GM18861 (cell line): ENCODE data around the gene TMOD1.
"Not testable (repeated sequence)": the region's sequence is repeated elsewhere in the genome, so short reads cannot be mapped to it uniquely, and the experiment has no call there.

Experiments
- ATAC-seq: cut with Tn5 transposase; IDR thresholded peaks from one replicate; pipeline ENCODE4 v1.9.1; 2021; ENCODE audit not compliant: unreplicated experiment

The TMOD1 gene

GRCh38 chr9:97591535-97591934, 90.1 kb downstream of the TMOD1 start:
- ATAC-seq = no peak

- no peak for ATAC-seq
These were observed 90.7 kb downstream of the TMOD1 start for GRCh38 chr9:97592126-97592525.

- ATAC-seq = no peak
These were observed 92.5 kb downstream of the TMOD1 start for GRCh38 chr9:97593960-97594359.

- ATAC-seq = no peak
These were observed 93.0 kb downstream of the TMOD1 start for GRCh38 chr9:97594381-97594921.

- ATAC-seq = no peak
These were observed 95.4 kb downstream of the TMOD1 start for GRCh38 chr9:97596906-97597305.

- peak; percentile 87 for ATAC-seq
These were observed 97.2 kb downstream of the TMOD1 start for GRCh38 chr9:97598461-97599288.

GRCh38 chr9:97599314-97599846, 97.9 kb downstream of the TMOD1 start:
- no peak for ATAC-seq

- ATAC-seq = no peak
These were observed 99.2 kb downstream of the TMOD1 start for GRCh38 chr9:97600531-97601227.

- ATAC-seq = no peak
These were observed 99.9 kb downstream of the TMOD1 start for GRCh38 chr9:97601228-97601898.

- ATAC-seq = no peak
These were observed 101.0 kb downstream of the TMOD1 start for GRCh38 chr9:97602430-97602829.

GRCh38 chr9:97604901-97605645, 103.6 kb downstream of the TMOD1 start:
- ATAC-seq = no peak

- ATAC-seq = no peak
These were observed 114.1 kb downstream of the TMOD1 start for GRCh38 chr9:97615439-97616072.

GRCh38 chr9:97617939-97618416, 116.5 kb downstream of the TMOD1 start:
- no peak for ATAC-seq

GRCh38 chr9:97620063-97620462, 118.6 kb downstream of the TMOD1 start:
- not testable (repeated sequence) for ATAC-seq

- ATAC-seq = not testable (repeated sequence)
These were observed 121.0 kb downstream of the TMOD1 start for GRCh38 chr9:97622483-97622882.

GRCh38 chr9:97623946-97624345, 122.5 kb downstream of the TMOD1 start:
- no peak for ATAC-seq

- ATAC-seq = no peak
These were observed 124.2 kb downstream of the TMOD1 start for GRCh38 chr9:97625620-97626019.

GRCh38 chr9:97627624-97628023, 126.2 kb downstream of the TMOD1 start:
- no peak for ATAC-seq

GRCh38 chr9:97628668-97629067, 127.2 kb downstream of the TMOD1 start:
- no peak for ATAC-seq

GRCh38 chr9:97629156-97629555, 127.7 kb downstream of the TMOD1 start:
- no peak for ATAC-seq
